C1 segment of cervical spinal cord (tissue), 14 donors: ENCODE results near the gene SDSL.

ENCODE experiments used
- DNase-seq, 14 donors: peaks; one replicate each; lab custom pipeline; 2025; lab: John Stamatoyannopoulos, UW

SDSL gene

GRCh38 chr12:113448873-113449272, 26.7 kb downstream of the SDSL start:
- no peak for DNase-seq

- DNase-seq = no peak
Observed at GRCh38 chr12:113449299-113449698, 27.1 kb downstream of the SDSL start.

GRCh38 chr12:113449839-113450238, 27.7 kb downstream of the SDSL start:
- no peak for DNase-seq

- DNase-seq = no peak
Observed at GRCh38 chr12:113452458-113452857, 30.3 kb downstream of the SDSL start.

- no peak for DNase-seq
Observed at GRCh38 chr12:113453330-113453729, 31.1 kb downstream of the SDSL start.

GRCh38 chr12:113456199-113456598, 34.0 kb downstream of the SDSL start:
- DNase-seq = no peak

- no peak for DNase-seq
Observed at GRCh38 chr12:113456761-113457160, 34.6 kb downstream of the SDSL start.

GRCh38 chr12:113457185-113457584, 35.0 kb downstream of the SDSL start:
- no peak for DNase-seq

- no peak for DNase-seq
Observed at GRCh38 chr12:113457710-113458109, 35.5 kb downstream of the SDSL start.

GRCh38 chr12:113459981-113460380, 37.8 kb downstream of the SDSL start:
- DNase-seq = no peak

- DNase-seq = no peak
Observed at GRCh38 chr12:113461666-113462065, 39.5 kb downstream of the SDSL start.

- DNase-seq = peak in 12 of 14 donors; percentile 9 to 64 (median 40)
Observed at GRCh38 chr12:113462117-113462774, 40.1 kb downstream of the SDSL start.

GRCh38 chr12:113462998-113463745, 41.0 kb downstream of the SDSL start:
- no peak for DNase-seq

GRCh38 chr12:113463746-113464451, 41.7 kb downstream of the SDSL start:
- DNase-seq = no peak

- no peak for DNase-seq
Observed at GRCh38 chr12:113464452-113464775, 42.2 kb downstream of the SDSL start.

- no peak for DNase-seq
Observed at GRCh38 chr12:113464852-113465719, 42.9 kb downstream of the SDSL start.

- no peak for DNase-seq
Observed at GRCh38 chr12:113465808-113466453, 43.8 kb downstream of the SDSL start.

GRCh38 chr12:113466454-113467141, 44.4 kb downstream of the SDSL start:
- DNase-seq = no peak

GRCh38 chr12:113467142-113467501, 44.9 kb downstream of the SDSL start:
- DNase-seq = no peak

GRCh38 chr12:113467502-113468364, 45.6 kb downstream of the SDSL start:
- DNase-seq = no peak
